Measurements from ENCODE around the gene ZNF346. TPM values are rescaled to one million over a fixed set of nuclear protein-coding genes. Genes with fewer than 3 reads are reported as not detected.

The ZNF346 gene
- total and polyA plus RNA-seq, 2 of the 13 experiments (the other 11 are each of a cell fraction or from before 2014, with no cell fraction given), result 8.6 to 19.4 TPM

- TF ChIP-seq ZNF512B (CRISPR knock-in tag; IDR thresholded peaks at IDR 0.05; ENCODE audit: borderline replicate concordance), result no peak
- TF ChIP-seq SRF (IDR thresholded peaks at IDR 0.05; ENCODE audit: low read depth, low read length), result no peak
- TF ChIP-seq AKNA (CRISPR knock-in tag; IDR thresholded peaks at IDR 0.05; ENCODE audit: borderline replicate concordance), result no peak
- no peak for TF ChIP-seq FOXO4 (CRISPR knock-in tag; conservative IDR thresholded peaks at IDR 0.05)
- no peak for TF ChIP-seq ZNF766 (CRISPR knock-in tag; IDR thresholded peaks at IDR 0.05; ENCODE audit: borderline replicate concordance)
- TF ChIP-seq ZNF572 (CRISPR knock-in tag; IDR thresholded peaks at IDR 0.05), result no peak
Measured at GRCh38 chr5:177064500-177065277, 42.2 kb downstream of the ZNF346 start (continued).
